IgD-negative memory B cell (primary cell): ENCODE data around the gene PYGL. TPM values are rescaled to one million over a fixed set of nuclear protein-coding genes. Genes with fewer than 3 reads are reported as not detected.
A peak's percentile ranks its signal among the peaks of the same experiment; 100 is the strongest.

ENCODE experiments used
- H3K27ac Mint-ChIP-seq, 3 donors: one replicate each; pipeline ENCODE4 v1.8.0; 2020 to 2022; ENCODE audit warnings: mild to moderate bottlenecking in 3 of 3, mixed read lengths in 3 of 3, moderate library complexity in 1 of 3
- H3K27me3 Mint-ChIP-seq: one replicate; pipeline ENCODE4 v1.8.0; 2021; ENCODE audit warnings: mixed read lengths
- H3K36me3 Mint-ChIP-seq: one replicate; pipeline ENCODE4 v1.8.0; 2020; ENCODE audit warnings: mild to moderate bottlenecking, mixed read lengths
- H3K4me1 Mint-ChIP-seq, 3 donors: one replicate each; pipeline ENCODE4 v1.8.0; 2020 to 2022; ENCODE audit warnings: mixed read lengths in 3 of 3, mild to moderate bottlenecking in 1 of 3
- H3K4me3 Mint-ChIP-seq, 4 donors: one replicate each; pipeline ENCODE4 v1.8.0; 2020 to 2022; ENCODE audit warnings: mild to moderate bottlenecking in 4 of 4, mixed read lengths in 4 of 4, moderate library complexity in 3 of 4
- H3K9me3 Mint-ChIP-seq, 3 donors: one replicate each; pipeline ENCODE4 v1.8.0; 2020 to 2021; ENCODE audit warnings: mixed read lengths in 3 of 3, mild to moderate bottlenecking in 1 of 3
- polyA plus RNA-seq: library from polyadenylated mRNA; unstranded; fragments of 300-500 nt; fragmentation: Illumina TruSeq; gene quantifications from one replicate; pipeline ENCODE4 v1.2.3, GENCODE V29; 2021

Gene PYGL
- 0.20 TPM for polyA plus RNA-seq

DNA sequence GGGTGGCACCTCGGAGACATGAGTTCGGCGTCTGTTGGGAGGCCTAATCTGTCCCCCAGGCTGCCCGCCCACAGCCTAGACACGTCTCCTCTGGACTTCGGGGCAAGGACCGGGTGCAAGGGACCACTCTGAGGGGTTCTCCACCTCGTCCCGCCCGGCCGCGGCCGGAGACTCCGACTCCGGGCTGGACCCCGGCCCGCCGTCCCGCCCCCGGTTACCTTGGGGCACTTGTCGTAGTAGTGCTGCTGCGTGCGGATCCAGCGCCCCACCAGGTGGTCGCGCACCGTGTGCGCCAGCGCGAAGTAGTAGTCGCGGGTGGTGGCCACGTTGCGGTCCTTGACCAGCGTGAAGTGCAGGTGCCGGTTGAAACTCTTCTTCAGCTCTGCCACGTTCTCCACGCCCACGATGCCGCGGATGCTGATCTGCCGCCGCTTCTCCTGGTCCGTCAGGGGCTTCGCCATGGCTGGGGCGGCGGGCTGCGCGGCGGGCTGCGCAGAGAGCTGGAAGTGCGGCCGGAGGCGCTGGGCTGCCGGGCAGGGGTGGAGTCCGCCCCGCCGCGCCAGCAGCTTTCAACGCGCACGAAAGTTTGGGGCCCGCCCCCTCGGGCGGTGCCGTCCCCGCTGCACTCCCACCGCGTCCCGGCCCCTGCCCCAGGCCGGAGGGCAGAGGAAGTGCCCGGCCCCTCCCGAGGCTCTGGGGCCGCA is at the start of gene PYGL:
TSS of gene PYGL (minus strand) at position 541 of the 704 bp plus-strand sequence. CDS start at position 461, 80 bp downstream.
- Mint-ChIP-seq H3K36me3 (peaks cover 1% of the 10 kb centered on the region), H3K27ac (peak within 1 kb of the TSS in 1 of 3 donors; percentile 96), H3K4me1 (peaks cover 5 to 12% (median 9%) of the 10 kb centered on the region in 3 donors), H3K9me3 (peaks cover 0 to 6% (median 0%) of the 10 kb centered on the region in 3 donors), H3K4me3 (peak within 1 kb of the TSS; percentile 84 to 96 (median 94)), H3K27me3 (peaks cover 28% of the 10 kb centered on the region)

DNA sequence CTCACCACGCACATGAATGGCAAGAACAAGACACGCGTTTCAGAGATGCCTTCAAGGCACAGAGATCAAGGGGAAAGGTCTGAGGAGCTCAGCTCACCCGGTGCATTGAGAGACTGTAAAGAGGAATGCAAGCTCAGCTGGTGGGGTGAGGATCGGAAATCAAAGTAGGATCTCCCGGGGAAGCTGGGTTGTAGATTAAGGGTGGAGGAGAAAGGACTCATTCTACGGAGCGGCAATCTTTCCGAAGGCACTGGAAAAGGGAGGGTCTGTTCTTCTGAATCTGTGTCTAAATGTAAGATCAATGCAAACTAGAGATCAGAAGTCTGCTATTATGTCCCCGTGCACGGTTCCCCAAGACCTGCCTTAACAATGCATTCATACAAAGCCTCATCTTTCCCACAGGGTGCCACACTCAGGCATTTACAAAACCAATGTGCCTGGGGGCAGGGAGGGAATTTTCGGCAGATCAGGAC is 41.6 kb upstream of the PYGL start:
- H3K27ac Mint-ChIP-seq: no peak overlapping the region
- H3K4me1 Mint-ChIP-seq: no peaks in the 10 kb centered on the region
- H3K9me3 Mint-ChIP-seq: peaks cover 0 to 2% (median 0%) of the 10 kb centered on the region in 3 donors
- H3K27me3 Mint-ChIP-seq: peaks cover 5% of the 10 kb centered on the region
- H3K4me3 Mint-ChIP-seq: no peak overlapping the region
- H3K36me3 Mint-ChIP-seq: no peaks in the 10 kb centered on the region

DNA sequence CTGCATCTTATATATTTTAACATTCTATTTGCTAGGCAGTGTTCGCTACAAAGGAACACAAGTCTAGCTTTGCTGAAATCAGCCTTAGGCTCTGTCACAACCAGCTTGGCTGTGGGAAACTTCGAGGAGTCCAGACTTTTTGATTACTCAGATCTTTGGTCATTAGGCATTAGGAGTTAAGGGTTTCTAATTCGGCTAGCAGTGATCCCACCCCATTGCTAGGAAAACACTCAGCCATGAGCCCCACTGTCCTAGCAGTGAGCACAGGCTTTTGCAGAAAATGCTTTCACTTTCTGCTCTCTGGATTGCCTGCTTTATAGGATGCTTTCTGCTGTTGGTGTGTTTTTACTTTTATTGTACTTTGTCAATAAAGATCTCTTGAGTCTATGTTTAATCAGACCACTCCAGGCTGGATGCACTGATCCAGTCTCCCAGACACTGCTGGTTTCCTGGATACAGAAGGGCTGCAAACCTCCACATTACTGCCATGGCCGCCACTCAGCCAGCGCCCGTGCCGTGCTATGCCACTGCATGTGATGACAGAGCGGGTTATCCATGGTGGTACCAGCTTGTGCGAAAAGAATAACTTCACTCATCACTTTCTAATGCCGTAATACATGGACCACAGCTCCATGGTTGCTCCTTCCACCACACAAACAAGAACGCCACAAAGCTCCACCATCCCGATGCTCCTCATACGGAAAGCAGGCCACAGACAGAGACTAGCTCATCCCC is 41.0 kb upstream of the PYGL start:
- no peak overlapping the region for H3K27ac Mint-ChIP-seq

DNA sequence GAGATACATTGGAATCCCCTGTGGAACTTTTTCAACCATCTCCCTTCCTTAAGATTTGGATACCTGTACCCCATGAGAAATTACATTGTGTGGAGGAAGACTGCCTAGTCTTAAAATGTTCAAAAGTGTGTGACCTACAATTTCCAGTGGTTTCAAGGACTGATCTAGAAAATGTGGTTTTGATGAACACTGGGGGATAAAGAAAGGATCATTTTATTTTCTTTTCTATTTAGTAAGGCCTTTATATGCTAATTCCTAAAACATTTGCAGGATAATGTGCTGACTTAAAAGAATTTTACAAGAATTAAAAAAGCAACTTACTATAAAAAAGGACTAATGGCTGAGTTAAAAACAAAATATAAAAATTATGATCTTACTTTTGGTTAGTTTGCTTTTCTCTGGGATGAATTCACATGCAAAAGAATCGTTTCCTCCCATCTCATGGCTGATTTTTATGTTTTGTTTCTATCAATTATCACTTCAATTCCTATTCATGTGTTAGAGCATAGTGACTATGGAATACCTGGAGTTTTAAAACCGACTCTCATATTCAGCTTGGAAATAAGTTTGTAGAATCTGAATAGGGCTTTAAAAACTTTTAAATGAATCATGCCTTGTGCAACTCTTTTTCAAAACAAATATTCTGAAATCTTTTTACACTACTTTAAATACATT is 39.9 kb upstream of the PYGL start:
- H3K9me3 Mint-ChIP-seq: peaks cover 0 to 2% (median 0%) of the 10 kb centered on the region in 3 donors
- no peaks in the 10 kb centered on the region for H3K4me1 Mint-ChIP-seq
- no peak overlapping the region for H3K27ac Mint-ChIP-seq
- peaks cover 5% of the 10 kb centered on the region for H3K27me3 Mint-ChIP-seq
- no peak overlapping the region for H3K4me3 Mint-ChIP-seq
- H3K36me3 Mint-ChIP-seq: no peaks in the 10 kb centered on the region

More for the DNA sequence above, 41.0 kb upstream of the PYGL start:
- Mint-ChIP-seq H3K4me1 (no peaks in the 10 kb centered on the region), H3K4me3 (no peak overlapping the region), H3K9me3 (peaks cover 0 to 2% (median 0%) of the 10 kb centered on the region in 3 donors), H3K36me3 (no peaks in the 10 kb centered on the region), H3K27me3 (peaks cover 5% of the 10 kb centered on the region)

DNA sequence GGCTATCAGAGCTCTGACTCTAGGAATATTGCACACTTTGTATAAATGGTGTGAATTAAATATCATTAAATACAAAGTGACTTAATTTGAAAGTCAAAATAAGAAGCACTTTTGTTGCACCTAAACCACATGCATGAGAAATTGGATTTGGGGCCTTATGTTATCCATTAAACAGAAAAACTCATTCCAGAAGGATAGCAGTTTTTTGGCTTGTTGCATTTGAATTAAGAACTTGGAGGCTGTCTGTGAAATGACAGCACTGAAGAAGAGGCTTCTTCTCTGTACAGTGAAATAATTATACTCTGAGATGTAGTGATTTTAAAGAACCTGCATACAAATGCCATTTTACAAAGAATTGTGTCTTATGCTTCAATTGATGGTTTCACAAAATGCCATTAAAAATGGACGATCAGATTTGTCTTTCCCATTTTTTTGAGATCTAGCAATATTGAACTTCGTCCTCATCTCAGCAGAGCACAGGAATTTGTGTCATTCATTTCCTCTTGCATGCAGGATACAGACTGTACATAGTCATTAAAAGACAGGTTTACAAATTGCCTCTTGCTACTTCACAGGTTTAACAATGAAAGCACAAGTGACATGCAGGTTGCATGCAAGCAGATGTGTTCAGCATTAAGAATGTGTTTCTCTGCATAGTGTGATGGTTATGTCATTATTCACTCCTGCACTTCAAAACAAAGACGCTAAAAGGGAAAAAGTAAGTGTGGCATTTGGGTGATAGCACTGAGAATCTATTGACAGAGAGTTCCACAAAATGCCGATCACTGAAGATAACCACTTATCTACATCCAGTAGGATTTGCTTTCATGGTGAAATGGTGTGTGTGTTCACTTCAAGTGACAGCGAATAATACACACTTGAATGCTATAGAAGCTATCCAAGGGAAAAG is 35.9 kb upstream of the PYGL start:
- Mint-ChIP-seq H3K36me3 (no peaks in the 10 kb centered on the region), H3K27ac (no peak overlapping the region), H3K4me3 (no peak overlapping the region), H3K4me1 (peaks cover 0 to 7% (median 2%) of the 10 kb centered on the region in 3 donors), H3K9me3 (no peaks in the 10 kb centered on the region), H3K27me3 (peaks cover 2% of the 10 kb centered on the region)

DNA sequence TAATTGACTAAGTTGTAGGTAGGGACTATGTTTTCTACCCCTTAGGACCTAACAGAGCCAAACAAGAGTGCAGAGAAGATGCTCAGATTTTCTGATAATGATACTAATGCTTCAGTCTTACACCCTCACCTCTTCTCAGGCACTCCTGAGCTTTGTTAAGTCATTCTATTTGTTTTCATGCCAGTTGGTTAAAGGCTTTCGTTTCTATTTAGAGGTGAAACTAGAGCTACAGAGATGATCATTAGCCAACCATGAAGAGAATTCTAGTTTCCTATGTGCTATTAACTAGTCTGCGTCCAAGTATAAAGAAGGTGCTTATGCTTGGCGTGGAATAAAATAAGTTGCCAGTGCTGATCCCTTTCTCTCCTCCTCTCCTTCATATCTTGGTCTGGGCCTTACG is 34.6 kb upstream of the PYGL start:
- H3K4me3 Mint-ChIP-seq: no peak overlapping the region
- no peaks in the 10 kb centered on the region for H3K27me3 Mint-ChIP-seq
- no peaks in the 10 kb centered on the region for H3K9me3 Mint-ChIP-seq

DNA sequence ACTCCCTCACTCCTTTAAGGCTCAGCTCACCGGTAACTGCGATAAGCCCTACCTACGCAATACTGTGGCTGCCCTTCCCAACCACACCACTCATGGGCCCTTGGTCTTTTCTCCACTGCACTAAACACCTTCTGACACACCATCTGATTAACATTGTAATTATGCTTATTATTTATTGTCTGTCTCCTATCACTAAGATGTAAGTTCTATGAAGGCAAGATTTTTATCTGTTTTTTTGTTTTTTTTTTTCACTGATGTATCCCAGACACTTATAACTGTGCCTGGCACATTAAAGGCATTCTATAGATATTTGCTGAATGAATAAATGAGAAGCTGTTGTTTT is 34.2 kb upstream of the PYGL start:
- Mint-ChIP-seq H3K36me3 (no peaks in the 10 kb centered on the region), H3K9me3 (no peaks in the 10 kb centered on the region), H3K27ac (no peak overlapping the region), H3K4me3 (no peak overlapping the region), H3K4me1 (peaks cover 0 to 7% (median 2%) of the 10 kb centered on the region in 3 donors), H3K27me3 (no peaks in the 10 kb centered on the region)

More for the DNA sequence above, 34.6 kb upstream of the PYGL start:
- no peak overlapping the region for H3K27ac Mint-ChIP-seq
- no peaks in the 10 kb centered on the region for H3K36me3 Mint-ChIP-seq
- H3K4me1 Mint-ChIP-seq: peaks cover 0 to 7% (median 2%) of the 10 kb centered on the region in 3 donors

DNA sequence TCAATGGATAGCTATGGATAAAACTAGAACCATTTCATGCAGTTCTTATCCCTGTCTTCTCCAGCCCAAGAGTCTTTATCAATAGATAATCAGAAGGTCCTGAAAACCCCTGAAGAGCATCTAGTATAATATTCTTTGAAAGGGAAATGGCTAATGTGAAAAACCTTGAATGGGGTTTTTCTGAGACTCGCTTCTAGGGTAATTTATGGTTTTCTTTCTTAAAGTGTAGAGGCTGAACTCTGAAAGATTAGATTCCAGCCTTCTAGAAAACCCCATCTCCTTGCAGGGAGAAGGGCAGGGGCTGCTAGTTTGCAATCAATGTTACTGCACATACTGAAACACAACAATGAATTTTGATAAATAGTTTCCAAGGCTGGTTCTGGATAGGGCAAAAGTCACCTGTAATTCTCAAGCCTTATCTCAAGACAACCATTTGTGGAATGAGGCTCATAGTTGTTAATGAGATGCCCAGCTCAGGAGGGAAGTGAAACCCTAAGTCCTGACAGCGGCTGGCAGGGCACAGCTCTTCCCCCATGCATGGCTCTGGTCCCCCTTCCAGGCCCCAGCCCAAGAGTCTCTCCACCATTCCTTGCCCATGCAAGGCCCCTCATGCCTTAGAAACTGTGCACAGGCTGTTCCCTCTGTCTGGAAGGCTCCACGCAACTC is 33.7 kb upstream of the PYGL start:
- Mint-ChIP-seq H3K4me1 (peaks cover 0 to 7% (median 2%) of the 10 kb centered on the region in 3 donors), H3K9me3 (no peaks in the 10 kb centered on the region), H3K36me3 (no peaks in the 10 kb centered on the region), H3K4me3 (no peak overlapping the region), H3K27ac (no peak overlapping the region), H3K27me3 (no peaks in the 10 kb centered on the region)

DNA sequence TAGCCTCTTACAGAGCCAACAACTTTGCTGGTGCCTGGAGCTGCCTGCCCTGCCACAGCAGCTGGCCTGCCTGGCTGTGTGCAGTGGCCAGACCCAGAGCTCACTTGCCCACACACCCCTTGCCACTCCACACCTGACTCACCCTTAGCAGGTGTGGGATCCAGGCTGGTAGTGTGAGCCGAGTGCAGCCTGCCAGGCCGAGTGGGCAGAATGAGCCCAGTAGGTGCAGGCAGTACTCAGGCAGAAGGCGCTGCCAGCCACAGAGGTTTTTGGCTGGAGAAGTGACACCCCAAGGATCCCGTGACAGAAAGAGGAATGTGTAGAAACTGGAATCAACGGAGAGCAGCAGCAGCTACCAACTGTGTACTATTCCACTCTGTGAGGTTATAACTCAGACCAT is 29.8 kb upstream of the PYGL start:
- H3K9me3 Mint-ChIP-seq: no peaks in the 10 kb centered on the region
- no peak overlapping the region for H3K4me3 Mint-ChIP-seq
- peaks cover 0 to 7% (median 1%) of the 10 kb centered on the region in 3 donors for H3K4me1 Mint-ChIP-seq
- no peaks in the 10 kb centered on the region for H3K36me3 Mint-ChIP-seq
- H3K27me3 Mint-ChIP-seq: peaks cover 5% of the 10 kb centered on the region
- H3K27ac Mint-ChIP-seq: no peak overlapping the region

DNA sequence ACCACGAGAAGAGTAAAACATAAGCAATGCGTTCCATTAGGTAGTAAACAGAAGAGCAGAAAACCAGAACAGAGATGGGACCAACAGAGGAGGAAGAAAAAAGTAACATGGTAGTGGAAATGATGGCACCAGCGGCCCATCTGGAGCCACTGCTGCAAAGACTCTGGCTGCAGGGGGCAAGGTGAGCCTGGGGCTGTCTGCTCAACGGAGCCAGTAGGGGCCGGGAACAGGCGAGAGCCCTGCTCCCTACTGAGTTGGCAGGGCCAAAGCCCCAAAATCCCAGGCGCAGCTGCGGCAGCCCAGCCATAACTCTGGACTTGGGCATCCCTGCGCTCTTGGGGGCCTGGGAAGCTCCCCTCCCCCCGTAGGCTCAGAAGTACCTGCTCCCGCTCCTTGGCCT is 28.5 kb upstream of the PYGL start:
- no peaks in the 10 kb centered on the region for H3K36me3 Mint-ChIP-seq
- H3K4me3 Mint-ChIP-seq: no peak overlapping the region
- H3K27me3 Mint-ChIP-seq: peaks cover 5% of the 10 kb centered on the region
- no peak overlapping the region for H3K27ac Mint-ChIP-seq
- H3K9me3 Mint-ChIP-seq: no peaks in the 10 kb centered on the region
- H3K4me1 Mint-ChIP-seq: no peaks in the 10 kb centered on the region

DNA sequence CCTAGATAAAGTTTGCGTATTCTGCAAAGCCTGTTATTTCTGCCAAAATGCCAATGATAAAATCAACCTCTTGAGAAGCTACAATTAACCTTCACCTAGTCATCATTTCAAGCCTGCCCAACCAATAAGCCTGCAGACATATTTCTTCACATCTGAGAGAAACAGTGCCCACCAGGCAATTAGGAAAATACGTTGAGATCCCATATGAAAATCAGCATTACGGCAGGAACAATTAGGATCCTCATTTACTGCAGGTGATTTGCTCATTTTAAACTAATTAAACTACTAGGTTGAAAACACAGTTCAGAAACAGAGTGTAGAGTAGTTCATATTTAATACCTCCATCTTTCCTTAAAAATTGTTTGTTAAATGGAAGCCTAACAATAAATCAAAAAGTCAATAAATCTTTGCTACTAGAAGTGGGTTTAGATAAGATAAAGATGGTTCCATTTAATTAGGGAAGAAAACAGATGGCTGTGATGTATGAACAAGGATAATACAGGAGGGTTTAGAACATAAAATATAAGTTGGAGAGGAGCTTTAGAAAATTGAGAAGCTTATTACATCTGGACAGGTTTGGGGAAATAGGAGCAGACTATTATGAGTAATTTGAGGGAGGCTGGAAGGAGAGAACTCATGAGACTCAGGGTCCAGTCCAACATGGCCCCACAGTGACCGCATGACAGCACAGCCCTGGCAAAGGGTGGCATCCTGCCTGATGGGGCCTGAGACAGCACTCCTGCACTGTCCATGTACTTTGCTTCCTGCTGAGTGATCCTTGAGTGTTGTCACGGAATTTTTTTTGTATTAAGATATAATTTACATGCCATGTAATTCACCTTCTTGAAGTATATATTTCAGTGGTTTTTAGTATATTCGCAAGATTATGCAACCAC is 26.9 kb upstream of the PYGL start:
- peaks cover 8% of the 10 kb centered on the region for H3K27me3 Mint-ChIP-seq
- H3K4me3 Mint-ChIP-seq: no peak overlapping the region
- no peaks in the 10 kb centered on the region for H3K9me3 Mint-ChIP-seq
- H3K4me1 Mint-ChIP-seq: no peaks in the 10 kb centered on the region
- H3K36me3 Mint-ChIP-seq: no peaks in the 10 kb centered on the region
- no peak overlapping the region for H3K27ac Mint-ChIP-seq

DNA sequence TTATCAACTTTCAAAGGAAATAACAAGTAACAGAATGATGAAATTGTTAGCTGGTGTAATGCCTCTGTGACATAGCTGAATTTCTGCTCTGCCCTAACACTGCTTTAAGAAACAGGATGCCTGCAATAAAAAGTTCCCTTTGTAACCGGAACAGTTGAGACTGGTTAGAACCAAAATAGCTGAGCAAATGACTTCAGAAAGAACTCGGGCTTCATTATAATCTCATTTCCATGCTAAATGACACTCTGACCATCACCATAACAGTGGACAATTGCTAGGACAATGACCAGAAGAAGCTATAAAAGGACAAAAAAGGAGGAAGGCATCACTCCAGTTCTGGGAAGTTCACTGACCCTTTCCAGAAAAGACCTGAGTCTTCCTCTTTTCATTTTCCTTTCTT is 23.5 kb upstream of the PYGL start:
- Mint-ChIP-seq H3K4me3 (no peak overlapping the region), H3K27me3 (peaks cover 8% of the 10 kb centered on the region), H3K36me3 (no peaks in the 10 kb centered on the region), H3K27ac (no peak overlapping the region), H3K4me1 (no peaks in the 10 kb centered on the region), H3K9me3 (no peaks in the 10 kb centered on the region)

DNA sequence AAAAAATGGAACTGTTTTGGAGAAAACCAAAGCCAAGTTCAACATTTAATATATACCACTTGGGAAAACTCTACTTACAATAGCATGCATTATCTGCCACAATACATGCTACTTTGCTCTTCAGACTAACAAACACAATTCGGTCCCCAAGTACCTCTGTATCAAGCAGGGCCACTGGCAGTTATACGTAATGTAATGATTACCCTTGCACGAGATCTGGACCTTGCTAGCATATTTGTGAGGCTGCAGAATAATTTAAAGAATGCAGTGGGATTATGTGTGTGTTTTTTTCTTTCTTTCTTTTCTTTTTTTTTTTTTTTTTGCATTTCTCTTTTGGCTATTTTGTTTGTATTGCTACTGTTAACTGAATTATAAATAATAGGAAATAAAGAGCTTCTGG is 22.8 kb upstream of the PYGL start:
- no peaks in the 10 kb centered on the region for H3K36me3 Mint-ChIP-seq
- no peaks in the 10 kb centered on the region for H3K4me1 Mint-ChIP-seq
- H3K9me3 Mint-ChIP-seq: no peaks in the 10 kb centered on the region
- H3K4me3 Mint-ChIP-seq: no peak overlapping the region
- H3K27ac Mint-ChIP-seq: no peak overlapping the region
- peaks cover 8% of the 10 kb centered on the region for H3K27me3 Mint-ChIP-seq
